Endothelial cell of umbilical vein (primary cell): Measurements from ENCODE around the gene CFAP61. TPM values are rescaled to one million over a fixed set of nuclear protein-coding genes. Genes with fewer than 3 reads are reported as not detected.

ENCODE experiments used
- BruUV-seq: library from RNA; stranded (reverse); fragments of 400-500 nt; replicated peaks from 2 replicates; lab custom pipeline; 2021; lab: Mats Ljungman, UMichigan
- CTCF ChIA-PET: fragments of 300-600, 350-600 bp; sonication (Branson Sonifier 250); formaldehyde crosslinking; loops from one replicate; lab custom pipeline; 2021; ENCODE audit warnings: antibody characterized with exemption, inconsistent platforms; lab: Charles Lee
- POLR2A ChIA-PET: fragments of 300-600, 350-600 bp; sonication (Branson Sonifier 250); formaldehyde crosslinking; loops from one replicate; lab custom pipeline; 2021; ENCODE audit warnings: antibody characterized with exemption, inconsistent platforms; lab: Charles Lee
- DNase-seq: peaks from one replicate; pipeline ENCODE4 v3.0.0-alpha.2; 2011; ENCODE audit warnings: low read depth, low spot score
- FAIRE-seq: peaks from 2 replicates; lab custom pipeline; 2011; peaks lifted over from hg19 to GRCh38; lab: Jason Lieb, UNC
- H2AFZ ChIP-seq: 2 replicates; pipeline ENCODE4 v1.6.0; 2012; ENCODE audit warnings: low read depth, low read length, control low read depth, inconsistent platforms
- H3K27ac ChIP-seq: 2 replicates; pipeline ENCODE4 v1.5.1; 2011; ENCODE audit warnings: low read depth, mild to moderate bottlenecking, control low read depth, low read length, moderate library complexity; ENCODE audit not compliant: insufficient read depth
- H3K27me3 ChIP-seq, 2 experiments: 2 replicates each; pipeline versions ENCODE4 v1.6.0 to v1.6.1; 2011; ENCODE audit warnings: low read length in 2 of 2, mixed read lengths in 1 of 2; ENCODE audit not compliant: control insufficient read depth in 2 of 2, insufficient read depth in 2 of 2
- H3K36me3 ChIP-seq, 2 experiments: 2 replicates in 1 of 2; 3 replicates in 1 of 2; pipeline ENCODE4 v1.5.1; 2011; ENCODE audit warnings: low read length in 2 of 2, mild to moderate bottlenecking in 1 of 2, moderate library complexity in 1 of 2; ENCODE audit not compliant: control insufficient read depth in 2 of 2, insufficient read depth in 2 of 2; ENCODE audit errors: extremely low read depth in 1 of 2
- H3K4me1 ChIP-seq: 3 replicates; pipeline ENCODE4 v1.5.1; 2011; ENCODE audit warnings: mild to moderate bottlenecking, low read length; ENCODE audit not compliant: control insufficient read depth, insufficient read depth; ENCODE audit errors: extremely low read depth
- H3K4me2 ChIP-seq: 2 replicates; pipeline ENCODE4 v1.6.1; 2011; ENCODE audit warnings: low read length, control low read depth, mixed read lengths; ENCODE audit not compliant: insufficient read depth
- H3K4me3 ChIP-seq, 3 experiments: fragments of 200-600 bp in 1 of 3; sonication (generic), shearing (Covaris generic) in 1 of 3; replicated peaks in 1 of 3; 2 replicates each; pipeline ENCODE4 v1.5.1; 2011 to 2016; ENCODE audit warnings: control low read depth in 3 of 3, low read length in 3 of 3, mild to moderate bottlenecking in 2 of 3, inconsistent platforms in 1 of 3, low read depth in 1 of 3, moderate library complexity in 1 of 3; ENCODE audit not compliant: insufficient read depth in 1 of 3
- H3K79me2 ChIP-seq: 2 replicates; pipeline ENCODE4 v1.6.0; 2012; ENCODE audit warnings: low read length, inconsistent platforms; ENCODE audit not compliant: control insufficient read depth, insufficient read depth
- H3K9ac ChIP-seq: replicated peaks from 2 replicates; pipeline ENCODE3; 2011; ENCODE audit warnings: low read length, control low read depth; ENCODE audit not compliant: insufficient read depth; ENCODE audit errors: extremely low read depth
- H3K9me1 ChIP-seq: replicated peaks from 3 replicates; pipeline ENCODE4 v1.6.0; 2011; ENCODE audit warnings: mild to moderate bottlenecking, low read length; ENCODE audit not compliant: control insufficient read depth, insufficient read depth; ENCODE audit errors: extremely low read depth
- H3K9me3 ChIP-seq: replicated peaks from 2 replicates; pipeline ENCODE4 v1.5.1; 2012; ENCODE audit warnings: low read length, inconsistent platforms; ENCODE audit not compliant: control insufficient read depth, insufficient read depth
- H4K20me1 ChIP-seq: replicated peaks from 2 replicates; pipeline ENCODE3; 2011; ENCODE audit warnings: mild to moderate bottlenecking, low read length; ENCODE audit not compliant: control insufficient read depth, insufficient read depth; ENCODE audit errors: extremely low read depth
- CTCF ChIP-seq, 2 donors: IDR thresholded peaks; 1 replicate in 1 of 2; 2 replicates in 1 of 2; pipeline ENCODE4 v1.5.1; 2011; ENCODE audit warnings: low read length in 2 of 2, mild to moderate bottlenecking in 2 of 2, moderate library complexity in 2 of 2, control low read depth in 1 of 2, inconsistent platforms in 1 of 2, low read depth in 1 of 2; ENCODE audit not compliant: insufficient read depth in 1 of 2; ENCODE audit errors: extremely low read depth in 1 of 2
- EZH2 ChIP-seq: IDR thresholded peaks from 2 replicates; pipeline ENCODE4 v1.6.1; 2012; ENCODE audit warnings: borderline replicate concordance, low read depth, mild to moderate bottlenecking, moderate library complexity, low read length, inconsistent platforms; ENCODE audit not compliant: severe bottlenecking
- GATA2 ChIP-seq: IDR thresholded peaks from 2 replicates; pipeline ENCODE4 v1.7.0; 2011; ENCODE audit warnings: low read depth, mild to moderate bottlenecking, moderate library complexity, mixed read lengths, low read length; ENCODE audit not compliant: insufficient read length, insufficient read depth
- JUN ChIP-seq: IDR thresholded peaks from 2 replicates; pipeline ENCODE4 v1.6.1; 2011; ENCODE audit warnings: borderline replicate concordance, low read depth; ENCODE audit not compliant: insufficient read length, insufficient read depth
- MAX ChIP-seq: IDR thresholded peaks from 2 replicates; pipeline ENCODE4 v1.6.1; 2011; ENCODE audit not compliant: insufficient read depth, insufficient read length
- POLR2AphosphoS5 ChIP-seq: IDR thresholded peaks from 2 replicates; pipeline ENCODE4 v1.6.1; 2012; ENCODE audit warnings: low read depth, mild to moderate bottlenecking, control low read depth, low read length, moderate library complexity; ENCODE audit not compliant: insufficient read depth
- dilution Hi-C: fragments of 300-500 bp; cut with MboI; formaldehyde crosslinking; loops from one replicate; pipeline ENCODE4 v1.15.0; 2019; ENCODE audit warnings: low sequenced_read_pairs; ENCODE audit not compliant: extremely low pct_ligation_motif_present
- intact Hi-C: fragments of 100-400 bp; cut with micrococcal nuclease; formaldehyde crosslinking; loops from one replicate; pipeline ENCODE4 v1.10.0; 2022
- polyA plus RNA-seq, 4 experiments: library from polyadenylated mRNA; depleted of rRNA in 3 of 4; stranded (reverse) in 3 of 4; unstranded in 1 of 4; fragments of >200 nt; gene quantifications; 2 replicates each; pipeline versions ENCODE4 v1.2.1 to v1.2.3, GENCODE V29; 2011 to 2012; ENCODE audit warnings: missing spikeins in 1 of 4
- total RNA-seq: library from RNA; stranded (reverse); gene quantifications from 2 replicates; pipeline ENCODE4 v1.2.3, GENCODE V29; 2021

The CFAP61 gene
- total and polyA plus RNA-seq, 2 donors (not counting 3 experiments of a cell fraction or from before 2014, with no cell fraction given): not detected

GRCh38 chr20:20223981-20224380, 171.6 kb downstream of the CFAP61 start:
- no peaks in the 10 kb centered on the region for H3K4me1 ChIP-seq
- H3K79me2 ChIP-seq: no peaks in the 10 kb centered on the region
- H3K4me3 ChIP-seq: no peak overlapping the region
- ChIA-PET POLR2A (no interaction called here), CTCF (interaction anchor here (2.2 kb wide), 1 partner anchor 13 kb away, joined by 11 read pairs; no protein-coding TSS in a partner anchor)
- no peaks in the 10 kb centered on the region for H3K9me1 ChIP-seq
- no peak for FAIRE-seq
- no peak overlapping the region for H3K9ac ChIP-seq
- no peak overlapping the region for H3K27ac ChIP-seq
- H4K20me1 ChIP-seq: no peaks in the 10 kb centered on the region
- no TSS peak for BruUV-seq
- no peaks in the 10 kb centered on the region for H3K9me3 ChIP-seq
- no peaks in the 10 kb centered on the region for H3K36me3 ChIP-seq
- TF ChIP-seq EZH2 (no peak), MAX (no peak), JUN (no peak), CTCF (IDR thresholded peaks at IDR 0.05; ENCODE audit: extremely low read depth in 1 of 2, insufficient read depth in 1 of 2, low read depth in 1 of 2, low read length in 2 of 2) (no peak), POLR2AphosphoS5 (no peak), GATA2 (no peak)
- intact Hi-C loops: no loop called here
- dilution Hi-C loops: no loop called here
- H3K4me2 ChIP-seq: no peak overlapping the region
- H2AFZ ChIP-seq: no peak overlapping the region
- DNase-seq: no peak
- H3K27me3 ChIP-seq: no peaks in the 10 kb centered on the region
